ENCODE measurements around the gene NUP210L.

GRCh38 chr1:153956997-153957715 lies 197.7 kb downstream of the NUP210L start:
- no peak for TF ChIP-seq CTCF (IDR thresholded peaks at IDR 0.05; ENCODE audit: insufficient read depth, low read length)
- no peak for TF ChIP-seq GABPA (IDR thresholded peaks at IDR 0.05; ENCODE audit: low read depth)
- no peak for TF ChIP-seq POLR2AphosphoS5 (IDR thresholded peaks at IDR 0.05; ENCODE audit: low read depth)
- no peak for TF ChIP-seq REST (IDR thresholded peaks at IDR 0.05; ENCODE audit: insufficient replicate concordance, low read depth)
- TF ChIP-seq SPI1 (IDR thresholded peaks at IDR 0.05; ENCODE audit: borderline replicate concordance, low read depth), result no peak
